IPS-15b (cell line): ENCODE data around the gene NOP9.

ENCODE experiments used
- H3K27me3 ChIP-seq: one replicate; pipeline ENCODE4 v1.6.1; 2013; ENCODE audit warnings: low read length; ENCODE audit not compliant: control insufficient read depth, insufficient read depth
- H3K36me3 ChIP-seq: one replicate; pipeline ENCODE4 v1.6.1; 2013; ENCODE audit warnings: low read length; ENCODE audit not compliant: control insufficient read depth, insufficient read depth
- H3K4me1 ChIP-seq: one replicate; pipeline ENCODE4 v1.6.1; 2013; ENCODE audit warnings: mild to moderate bottlenecking, low read length; ENCODE audit not compliant: control insufficient read depth, insufficient read depth
- H3K4me3 ChIP-seq: one replicate; pipeline ENCODE4 v1.5.1; 2013; ENCODE audit warnings: low read depth, low read length
- H3K9ac ChIP-seq: one replicate; pipeline ENCODE4 v1.6.1; 2013; ENCODE audit warnings: low read depth, mild to moderate bottlenecking, low read length
- H3K9me3 ChIP-seq: one replicate; pipeline ENCODE4 v1.6.1; 2013; ENCODE audit warnings: mild to moderate bottlenecking, low read length; ENCODE audit not compliant: control insufficient read depth, insufficient read depth

The NOP9 gene

GRCh38 chr14:24267516-24267915 is 32.1 kb upstream of the NOP9 start:
- Histone ChIP-seq H3K36me3 (peaks cover 20% of the 10 kb centered on the region), H3K4me1 (peaks cover 3% of the 10 kb centered on the region), H3K9me3 (no peaks in the 10 kb centered on the region), H3K27me3 (no peaks in the 10 kb centered on the region), H3K4me3 (no peak overlapping the region), H3K9ac (no peak overlapping the region)

- H3K9ac ChIP-seq: no peak overlapping the region
- H3K4me1 ChIP-seq: peaks cover 3% of the 10 kb centered on the region
- H3K36me3 ChIP-seq: peaks cover 20% of the 10 kb centered on the region
- H3K9me3 ChIP-seq: no peaks in the 10 kb centered on the region
- no peak overlapping the region for H3K4me3 ChIP-seq
- H3K27me3 ChIP-seq: no peaks in the 10 kb centered on the region
Observed at GRCh38 chr14:24268225-24268624, 31.4 kb upstream of the NOP9 start.

GRCh38 chr14:24269368-24269767 is 30.3 kb upstream of the NOP9 start:
- Histone ChIP-seq H3K4me3 (no peak overlapping the region), H3K27me3 (no peaks in the 10 kb centered on the region), H3K9me3 (no peaks in the 10 kb centered on the region), H3K36me3 (peaks cover 20% of the 10 kb centered on the region), H3K4me1 (peaks cover 3% of the 10 kb centered on the region), H3K9ac (no peak overlapping the region)

- Histone ChIP-seq H3K9ac (no peak overlapping the region), H3K27me3 (no peaks in the 10 kb centered on the region), H3K9me3 (no peaks in the 10 kb centered on the region)
Observed at GRCh38 chr14:24269910-24270536, 29.6 kb upstream of the NOP9 start.

GRCh38 chr14:24270537-24271133 is 29.0 kb upstream of the NOP9 start:
- Histone ChIP-seq H3K36me3 (peaks cover 14% of the 10 kb centered on the region), H3K27me3 (no peaks in the 10 kb centered on the region), H3K9ac (no peak overlapping the region), H3K4me1 (peaks cover 3% of the 10 kb centered on the region), H3K9me3 (no peaks in the 10 kb centered on the region), H3K4me3 (peak overlapping the region; percentile 73)

More at GRCh38 chr14:24269910-24270536, 29.6 kb upstream of the NOP9 start:
- H3K4me3 ChIP-seq: no peak overlapping the region
- peaks cover 3% of the 10 kb centered on the region for H3K4me1 ChIP-seq
- H3K36me3 ChIP-seq: peaks cover 16% of the 10 kb centered on the region

GRCh38 chr14:24271134-24271833 is 28.4 kb upstream of the NOP9 start, which contains the start of gene RABGGTA:
TSS of gene RABGGTA (minus strand) at chr14:24271597. CDS start at chr14:24271115, 482 bp downstream.
- H3K4me1 ChIP-seq: peaks cover 3% of the 10 kb centered on the region
- no peaks in the 10 kb centered on the region for H3K9me3 ChIP-seq
- peak within 1 kb of the TSS; percentile 73 for H3K4me3 ChIP-seq
- H3K27me3 ChIP-seq: no peaks in the 10 kb centered on the region
- peak within 1 kb of the TSS; percentile 90 for H3K9ac ChIP-seq
- H3K36me3 ChIP-seq: peaks cover 12% of the 10 kb centered on the region

GRCh38 chr14:24271834-24272263 is 27.8 kb upstream of the NOP9 start:
- H3K27me3 ChIP-seq: no peaks in the 10 kb centered on the region
- peak overlapping the region; percentile 73 for H3K4me3 ChIP-seq
- peaks cover 3% of the 10 kb centered on the region for H3K4me1 ChIP-seq
- H3K9ac ChIP-seq: no peak overlapping the region
- no peaks in the 10 kb centered on the region for H3K9me3 ChIP-seq
- peaks cover 7% of the 10 kb centered on the region for H3K36me3 ChIP-seq

GRCh38 chr14:24272467-24272866 is 27.2 kb upstream of the NOP9 start:
- peaks cover 3% of the 10 kb centered on the region for H3K4me1 ChIP-seq
- no peaks in the 10 kb centered on the region for H3K27me3 ChIP-seq
- no peak overlapping the region for H3K9ac ChIP-seq
- no peaks in the 10 kb centered on the region for H3K9me3 ChIP-seq
- H3K4me3 ChIP-seq: no peak overlapping the region
- H3K36me3 ChIP-seq: peaks cover 6% of the 10 kb centered on the region

- no peak overlapping the region for H3K9ac ChIP-seq
- peaks cover 5% of the 10 kb centered on the region for H3K36me3 ChIP-seq
- peaks cover 3% of the 10 kb centered on the region for H3K4me1 ChIP-seq
- H3K27me3 ChIP-seq: no peaks in the 10 kb centered on the region
- H3K4me3 ChIP-seq: no peak overlapping the region
- H3K9me3 ChIP-seq: no peaks in the 10 kb centered on the region
Observed at GRCh38 chr14:24273422-24273998, 26.1 kb upstream of the NOP9 start.

- H3K36me3 ChIP-seq: no peaks in the 10 kb centered on the region
- peaks cover 3% of the 10 kb centered on the region for H3K4me1 ChIP-seq
- H3K9me3 ChIP-seq: no peaks in the 10 kb centered on the region
- no peak overlapping the region for H3K4me3 ChIP-seq
- peak overlapping the region; percentile 26 for H3K9ac ChIP-seq
- H3K27me3 ChIP-seq: no peaks in the 10 kb centered on the region
Observed at GRCh38 chr14:24274101-24274543, 25.5 kb upstream of the NOP9 start.

- no peak overlapping the region for H3K9ac ChIP-seq
- no peaks in the 10 kb centered on the region for H3K36me3 ChIP-seq
- no peaks in the 10 kb centered on the region for H3K9me3 ChIP-seq
- no peak overlapping the region for H3K4me3 ChIP-seq
- no peaks in the 10 kb centered on the region for H3K4me1 ChIP-seq
- no peaks in the 10 kb centered on the region for H3K27me3 ChIP-seq
Observed at GRCh38 chr14:24277071-24277470, 22.6 kb upstream of the NOP9 start.
